ENCODE measurements around the gene CAB39L.

- TF ChIP-seq CTCF (IDR thresholded peaks at IDR 0.05; ENCODE audit: low read depth, low read length) = no peak
- TF ChIP-seq EZH2phosphoT487 (IDR thresholded peaks at IDR 0.05; ENCODE audit: low read depth) = no peak
These were observed 2.0 kb downstream of the CAB39L start for GRCh38 chr13:49441846-49442245.

All from OCI-LY3 (cell line).